Nephron progenitor cell (in vitro differentiated cells): ENCODE data around the gene BMF.

Experiments
- DNase-seq: peaks from one replicate; pipeline ENCODE4 v3.0.0; 2021
- H3K27ac Mint-ChIP-seq: 2 replicates; pipeline ENCODE4 v1.8.0; 2021; ENCODE audit warnings: mild to moderate bottlenecking, moderate library complexity, mixed read lengths
- H3K27me3 Mint-ChIP-seq: 2 replicates; pipeline ENCODE4 v1.8.0; 2021; ENCODE audit warnings: mild to moderate bottlenecking, low read depth, mixed read lengths; ENCODE audit not compliant: poor library complexity
- H3K36me3 Mint-ChIP-seq: 2 replicates; pipeline ENCODE4 v1.8.0; 2021; ENCODE audit warnings: low read depth, mixed read lengths
- H3K4me1 Mint-ChIP-seq: 2 replicates; pipeline ENCODE4 v1.8.0; 2021; ENCODE audit warnings: mixed read lengths
- H3K4me3 Mint-ChIP-seq: 2 replicates; pipeline ENCODE4 v1.8.0; 2021; ENCODE audit warnings: mild to moderate bottlenecking, moderate library complexity, mixed read lengths
- H3K9me3 Mint-ChIP-seq: 2 replicates; pipeline ENCODE4 v1.8.0; 2021; ENCODE audit warnings: mild to moderate bottlenecking, moderate library complexity, mixed read lengths
- TF ChIP-seq, protein P1 (sequence below): fragments of 200-600 bp; sonication (generic); IDR thresholded peaks from 2 replicates; pipeline ENCODE4 v1.5.0; 2021; ENCODE audit warnings: antibody characterized with exemption

Gene BMF

DNA sequence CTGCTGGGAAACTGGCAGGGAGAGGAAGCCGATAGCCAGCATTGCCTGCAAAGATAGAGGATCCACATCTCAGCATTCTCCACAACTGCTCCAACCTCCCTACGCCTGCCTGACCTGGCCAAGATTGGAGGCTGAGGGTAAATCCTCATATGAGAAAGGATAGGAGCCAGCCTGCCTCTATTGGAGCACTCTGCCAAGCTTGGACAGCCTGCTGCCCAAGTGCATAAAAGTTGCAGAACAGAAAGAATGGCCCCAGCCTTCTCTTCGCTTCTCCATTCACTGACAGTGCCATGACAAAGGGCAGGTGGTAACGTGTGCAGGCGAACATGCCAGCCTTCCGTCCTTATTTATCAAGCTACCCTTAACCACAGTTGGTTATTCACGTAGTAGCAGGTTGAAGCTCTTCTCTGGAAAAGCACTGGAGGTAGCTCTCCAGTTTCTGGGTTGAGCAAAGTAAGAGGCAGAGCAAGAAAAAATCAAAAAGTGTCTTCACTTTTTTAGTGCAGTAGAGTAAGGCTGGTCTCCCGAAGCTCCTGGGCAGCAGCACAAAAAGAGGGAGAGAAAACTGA is 4.3 kb downstream of the BMF start:
- Mint-ChIP-seq H3K27me3 (no peaks in the 10 kb centered on the region), H3K27ac (peak overlapping the region; percentile 23), H3K36me3 (peaks cover 33% of the 10 kb centered on the region), H3K4me1 (peaks cover 92% of the 10 kb centered on the region), H3K9me3 (no peaks in the 10 kb centered on the region), H3K4me3 (peak overlapping the region; percentile 68)
- DNase-seq, result no peak
- TF ChIP-seq, protein P1, sequence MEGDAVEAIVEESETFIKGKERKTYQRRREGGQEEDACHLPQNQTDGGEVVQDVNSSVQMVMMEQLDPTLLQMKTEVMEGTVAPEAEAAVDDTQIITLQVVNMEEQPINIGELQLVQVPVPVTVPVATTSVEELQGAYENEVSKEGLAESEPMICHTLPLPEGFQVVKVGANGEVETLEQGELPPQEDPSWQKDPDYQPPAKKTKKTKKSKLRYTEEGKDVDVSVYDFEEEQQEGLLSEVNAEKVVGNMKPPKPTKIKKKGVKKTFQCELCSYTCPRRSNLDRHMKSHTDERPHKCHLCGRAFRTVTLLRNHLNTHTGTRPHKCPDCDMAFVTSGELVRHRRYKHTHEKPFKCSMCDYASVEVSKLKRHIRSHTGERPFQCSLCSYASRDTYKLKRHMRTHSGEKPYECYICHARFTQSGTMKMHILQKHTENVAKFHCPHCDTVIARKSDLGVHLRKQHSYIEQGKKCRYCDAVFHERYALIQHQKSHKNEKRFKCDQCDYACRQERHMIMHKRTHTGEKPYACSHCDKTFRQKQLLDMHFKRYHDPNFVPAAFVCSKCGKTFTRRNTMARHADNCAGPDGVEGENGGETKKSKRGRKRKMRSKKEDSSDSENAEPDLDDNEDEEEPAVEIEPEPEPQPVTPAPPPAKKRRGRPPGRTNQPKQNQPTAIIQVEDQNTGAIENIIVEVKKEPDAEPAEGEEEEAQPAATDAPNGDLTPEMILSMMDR, result no peak

GRCh38 chr15:40103864-40104271 is 4.8 kb downstream of the BMF start:
- Mint-ChIP-seq H3K4me3 (peak overlapping the region; percentile 69), H3K4me1 (peaks cover 92% of the 10 kb centered on the region), H3K27me3 (no peaks in the 10 kb centered on the region), H3K27ac (peak overlapping the region; percentile 18), H3K36me3 (peaks cover 33% of the 10 kb centered on the region), H3K9me3 (no peaks in the 10 kb centered on the region)
- DNase-seq, result no peak
- TF ChIP-seq, protein P1, result no peak

DNA sequence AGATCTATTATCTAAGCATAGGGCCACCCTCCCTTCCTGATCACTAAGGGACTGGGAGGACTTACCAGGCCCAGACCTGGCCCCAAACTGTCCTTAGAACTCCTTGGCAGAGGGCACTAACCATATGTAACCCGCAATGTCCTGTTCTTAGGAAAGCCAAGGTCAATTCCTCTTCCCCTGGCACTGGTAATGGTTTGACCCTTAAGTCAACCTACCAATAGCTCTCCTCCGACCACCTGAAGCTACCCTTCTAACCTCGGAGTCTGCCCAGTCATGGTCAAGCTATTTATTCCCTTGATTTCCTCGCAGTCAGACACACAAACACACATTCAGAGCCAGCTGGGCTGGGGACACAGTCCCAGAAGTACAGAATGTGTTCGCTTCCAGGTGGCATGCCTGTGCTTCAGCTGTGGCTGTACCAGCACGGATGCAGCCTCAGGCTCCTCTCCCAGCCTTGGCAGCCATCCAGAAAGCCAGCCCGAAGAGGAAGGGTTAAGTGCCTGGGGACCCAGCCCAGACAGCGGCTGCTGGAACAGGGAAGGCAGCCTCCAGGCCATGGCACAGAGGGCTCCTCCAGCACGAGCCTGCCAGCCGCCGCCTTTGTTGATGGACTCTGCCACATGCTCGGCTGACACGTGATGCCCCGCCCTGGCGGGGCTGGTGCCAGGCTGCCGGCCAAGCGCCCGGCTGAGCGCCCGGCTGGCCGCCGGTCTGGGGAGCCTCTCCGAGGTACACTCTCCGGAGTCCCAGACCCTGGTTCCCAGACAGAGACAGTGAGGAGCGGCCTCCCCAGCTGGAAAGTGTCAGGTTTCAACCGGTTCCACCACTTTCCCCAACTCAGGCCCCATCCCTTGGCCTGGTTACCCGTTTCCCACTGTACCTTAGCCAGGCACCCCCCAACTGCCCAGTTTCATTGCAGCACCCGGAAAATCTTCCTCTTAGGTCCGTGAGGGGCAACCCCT is 5.5 kb downstream of the BMF start:
- H3K36me3 Mint-ChIP-seq, result peaks cover 33% of the 10 kb centered on the region
- H3K9me3 Mint-ChIP-seq, result no peaks in the 10 kb centered on the region

DNA sequence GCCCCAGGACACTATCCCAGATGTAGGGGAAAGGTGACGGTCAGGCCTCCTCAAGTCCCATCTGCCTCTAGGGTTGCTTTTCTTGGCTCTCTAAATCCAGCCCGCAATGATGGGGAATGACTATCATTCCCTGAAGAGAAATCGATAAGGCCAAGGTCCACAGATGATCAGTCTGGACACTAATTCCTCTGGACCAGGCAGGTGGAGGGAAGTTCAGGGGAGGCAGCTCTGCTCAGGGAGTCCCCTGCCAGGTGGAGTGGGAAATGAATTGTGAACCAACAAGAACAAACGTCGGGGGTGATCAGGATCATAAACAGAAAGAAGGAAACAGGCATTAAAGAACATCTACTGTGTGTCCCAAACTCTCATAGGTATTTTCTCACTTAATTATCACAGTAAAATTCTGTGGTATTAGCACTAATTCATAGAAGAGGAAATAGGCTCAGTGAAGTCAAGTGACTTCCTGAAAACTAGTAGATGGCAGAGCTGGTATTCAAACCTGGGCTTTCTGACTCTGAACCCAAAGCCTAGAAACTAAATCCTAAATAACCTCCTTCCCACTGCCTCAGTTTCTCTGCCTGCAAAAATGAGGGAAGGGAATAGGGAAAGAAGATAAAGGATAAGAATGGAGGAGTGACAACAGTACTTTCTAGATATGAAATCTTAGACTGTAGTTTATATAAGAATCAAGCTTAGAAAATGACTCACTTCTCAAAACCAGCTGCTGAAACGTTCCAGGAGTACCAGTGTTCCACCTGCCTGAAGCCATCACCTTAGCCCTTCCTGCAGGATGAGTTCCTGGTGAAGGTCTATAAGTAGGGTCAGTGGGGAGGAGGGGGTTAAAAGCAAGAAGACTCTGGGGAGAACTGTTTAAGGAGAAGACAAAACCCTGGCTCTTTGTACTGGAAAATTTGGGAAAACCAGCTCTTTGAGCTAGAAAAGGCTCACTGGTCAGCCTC is 7.5 kb downstream of the BMF start:
- H3K4me1 Mint-ChIP-seq, result peaks cover 98% of the 10 kb centered on the region
- no peak for DNase-seq
- peak overlapping the region; percentile 56 for H3K4me3 Mint-ChIP-seq
- no peaks in the 10 kb centered on the region for H3K9me3 Mint-ChIP-seq
- H3K36me3 Mint-ChIP-seq, result peaks cover 42% of the 10 kb centered on the region
- no peaks in the 10 kb centered on the region for H3K27me3 Mint-ChIP-seq
- TF ChIP-seq, protein P1, result no peak
- H3K27ac Mint-ChIP-seq, result no peak overlapping the region

More for the DNA sequence above, 5.5 kb downstream of the BMF start:
- peaks cover 98% of the 10 kb centered on the region for H3K4me1 Mint-ChIP-seq
- peak overlapping the region; percentile 29 for H3K27ac Mint-ChIP-seq
- no peaks in the 10 kb centered on the region for H3K27me3 Mint-ChIP-seq
- TF ChIP-seq, protein P1, result no peak
- DNase-seq, result peak; percentile 68
- peak overlapping the region; percentile 69 for H3K4me3 Mint-ChIP-seq

DNA sequence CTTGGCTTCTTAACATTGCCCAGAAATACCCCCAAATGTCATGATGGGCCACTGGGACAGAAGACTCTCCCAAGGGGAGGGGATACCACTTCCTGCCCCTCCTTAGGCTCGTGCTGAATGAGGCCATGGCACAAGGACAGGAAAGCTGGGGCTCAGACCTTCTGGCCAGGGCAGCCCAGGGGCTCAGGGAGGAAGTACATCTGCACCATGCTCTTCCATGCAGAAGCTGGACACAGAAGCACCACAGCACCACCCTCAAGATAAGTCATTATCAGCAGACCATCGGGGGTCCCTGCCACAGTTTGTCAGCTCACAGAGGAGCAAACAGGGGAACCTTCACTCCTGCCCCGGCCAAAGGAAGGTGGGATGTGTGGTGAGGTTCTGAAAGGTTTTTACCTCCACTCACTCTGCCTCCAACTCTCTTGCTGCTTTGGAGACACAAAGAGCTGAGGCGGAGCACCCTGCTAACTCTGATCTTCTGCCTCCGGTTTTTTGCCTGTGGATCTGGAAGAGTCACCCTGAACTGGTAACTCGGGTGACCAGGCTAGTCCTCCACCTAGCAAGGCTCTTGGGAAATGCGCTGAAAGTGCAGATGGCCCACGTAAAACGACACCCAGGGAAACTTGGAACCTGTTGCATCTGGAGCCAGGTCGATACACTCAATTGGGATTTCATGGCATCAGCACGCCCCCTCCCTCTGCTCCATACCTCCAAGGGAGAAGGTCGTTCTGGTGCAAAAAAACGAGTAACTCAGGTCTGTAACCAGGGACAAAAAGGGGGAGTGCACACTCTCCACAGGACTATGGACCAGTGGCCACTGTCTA is 8.3 kb downstream of the BMF start:
- Mint-ChIP-seq H3K4me3 (peak overlapping the region; percentile 56), H3K27me3 (no peaks in the 10 kb centered on the region), H3K4me1 (peaks cover 98% of the 10 kb centered on the region), H3K27ac (peak overlapping the region; percentile 88), H3K36me3 (peaks cover 42% of the 10 kb centered on the region), H3K9me3 (no peaks in the 10 kb centered on the region)
- no peak for DNase-seq
- TF ChIP-seq, protein P1, result no peak
